ENCODE measurements around the gene TRHDE. TPM values are rescaled to one million over a fixed set of nuclear protein-coding genes. Genes with fewer than 3 reads are reported as not detected.

The TRHDE gene
- total and polyA plus RNA-seq, 2 of the 13 experiments (the other 11 are each of a cell fraction or from before 2014, with no cell fraction given): not detected

DNA sequence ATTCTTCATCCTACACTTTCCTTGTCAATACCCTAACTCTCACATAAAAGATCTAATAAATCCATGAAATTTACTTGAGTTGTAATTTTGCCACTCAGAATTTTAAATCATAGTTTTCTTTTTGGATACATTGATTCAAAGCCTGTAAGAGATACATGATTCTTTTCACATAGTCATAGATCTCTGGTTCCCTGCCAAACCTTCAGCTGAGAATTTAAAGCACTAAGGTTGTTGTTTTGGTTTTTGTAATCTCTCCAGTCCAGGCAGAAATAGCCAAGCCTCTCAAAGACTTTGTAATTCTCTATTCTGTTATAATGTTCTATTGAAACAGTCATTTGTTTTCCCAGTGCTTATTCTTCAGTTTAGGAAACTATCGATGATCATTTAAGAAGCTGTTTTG lies 273.9 kb downstream of the TRHDE start (continued):
- TF ChIP-seq, protein P1, sequence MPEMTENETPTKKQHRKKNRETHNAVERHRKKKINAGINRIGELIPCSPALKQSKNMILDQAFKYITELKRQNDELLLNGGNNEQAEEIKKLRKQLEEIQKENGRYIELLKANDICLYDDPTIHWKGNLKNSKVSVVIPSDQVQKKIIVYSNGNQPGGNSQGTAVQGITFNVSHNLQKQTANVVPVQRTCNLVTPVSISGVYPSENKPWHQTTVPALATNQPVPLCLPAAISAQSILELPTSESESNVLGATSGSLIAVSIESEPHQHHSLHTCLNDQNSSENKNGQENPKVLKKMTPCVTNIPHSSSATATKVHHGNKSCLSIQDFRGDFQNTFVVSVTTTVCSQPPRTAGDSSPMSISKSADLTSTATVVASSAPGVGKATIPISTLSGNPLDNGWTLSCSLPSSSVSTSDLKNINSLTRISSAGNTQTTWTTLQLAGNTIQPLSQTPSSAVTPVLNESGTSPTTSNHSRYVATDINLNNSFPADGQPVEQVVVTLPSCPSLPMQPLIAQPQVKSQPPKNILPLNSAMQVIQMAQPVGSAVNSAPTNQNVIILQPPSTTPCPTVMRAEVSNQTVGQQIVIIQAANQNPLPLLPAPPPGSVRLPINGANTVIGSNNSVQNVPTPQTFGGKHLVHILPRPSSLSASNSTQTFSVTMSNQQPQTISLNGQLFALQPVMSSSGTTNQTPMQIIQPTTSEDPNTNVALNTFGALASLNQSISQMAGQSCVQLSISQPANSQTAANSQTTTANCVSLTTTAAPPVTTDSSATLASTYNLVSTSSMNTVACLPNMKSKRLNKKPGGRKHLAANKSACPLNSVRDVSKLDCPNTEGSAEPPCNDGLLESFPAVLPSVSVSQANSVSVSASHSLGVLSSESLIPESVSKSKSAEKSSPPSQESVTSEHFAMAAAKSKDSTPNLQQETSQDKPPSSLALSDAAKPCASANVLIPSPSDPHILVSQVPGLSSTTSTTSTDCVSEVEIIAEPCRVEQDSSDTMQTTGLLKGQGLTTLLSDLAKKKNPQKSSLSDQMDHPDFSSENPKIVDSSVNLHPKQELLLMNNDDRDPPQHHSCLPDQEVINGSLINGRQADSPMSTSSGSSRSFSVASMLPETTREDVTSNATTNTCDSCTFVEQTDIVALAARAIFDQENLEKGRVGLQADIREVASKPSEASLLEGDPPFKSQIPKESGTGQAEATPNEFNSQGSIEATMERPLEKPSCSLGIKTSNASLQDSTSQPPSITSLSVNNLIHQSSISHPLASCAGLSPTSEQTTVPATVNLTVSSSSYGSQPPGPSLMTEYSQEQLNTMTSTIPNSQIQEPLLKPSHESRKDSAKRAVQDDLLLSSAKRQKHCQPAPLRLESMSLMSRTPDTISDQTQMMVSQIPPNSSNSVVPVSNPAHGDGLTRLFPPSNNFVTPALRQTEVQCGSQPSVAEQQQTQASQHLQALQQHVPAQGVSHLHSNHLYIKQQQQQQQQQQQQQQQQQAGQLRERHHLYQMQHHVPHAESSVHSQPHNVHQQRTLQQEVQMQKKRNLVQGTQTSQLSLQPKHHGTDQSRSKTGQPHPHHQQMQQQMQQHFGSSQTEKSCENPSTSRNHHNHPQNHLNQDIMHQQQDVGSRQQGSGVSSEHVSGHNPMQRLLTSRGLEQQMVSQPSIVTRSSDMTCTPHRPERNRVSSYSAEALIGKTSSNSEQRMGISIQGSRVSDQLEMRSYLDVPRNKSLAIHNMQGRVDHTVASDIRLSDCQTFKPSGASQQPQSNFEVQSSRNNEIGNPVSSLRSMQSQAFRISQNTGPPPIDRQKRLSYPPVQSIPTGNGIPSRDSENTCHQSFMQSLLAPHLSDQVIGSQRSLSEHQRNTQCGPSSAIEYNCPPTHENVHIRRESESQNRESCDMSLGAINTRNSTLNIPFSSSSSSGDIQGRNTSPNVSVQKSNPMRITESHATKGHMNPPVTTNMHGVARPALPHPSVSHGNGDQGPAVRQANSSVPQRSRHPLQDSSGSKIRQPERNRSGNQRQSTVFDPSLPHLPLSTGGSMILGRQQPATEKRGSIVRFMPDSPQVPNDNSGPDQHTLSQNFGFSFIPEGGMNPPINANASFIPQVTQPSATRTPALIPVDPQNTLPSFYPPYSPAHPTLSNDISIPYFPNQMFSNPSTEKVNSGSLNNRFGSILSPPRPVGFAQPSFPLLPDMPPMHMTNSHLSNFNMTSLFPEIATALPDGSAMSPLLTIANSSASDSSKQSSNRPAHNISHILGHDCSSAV (CRISPR knock-in tag; IDR thresholded peaks at IDR 0.05; ENCODE audit: borderline replicate concordance): no peak
- no peak for TF ChIP-seq HNRNPLL (IDR thresholded peaks at IDR 0.05; ENCODE audit: low read depth, low read length, poor library complexity, severe bottlenecking)
- no peak for TF ChIP-seq SP4 (CRISPR knock-in tag; IDR thresholded peaks at IDR 0.05)
- TF ChIP-seq ZMYM4 (CRISPR knock-in tag; IDR thresholded peaks at IDR 0.05): no peak
- TF ChIP-seq SNAI1 (CRISPR knock-in tag; IDR thresholded peaks at IDR 0.05; ENCODE audit: borderline replicate concordance): no peak

DNA sequence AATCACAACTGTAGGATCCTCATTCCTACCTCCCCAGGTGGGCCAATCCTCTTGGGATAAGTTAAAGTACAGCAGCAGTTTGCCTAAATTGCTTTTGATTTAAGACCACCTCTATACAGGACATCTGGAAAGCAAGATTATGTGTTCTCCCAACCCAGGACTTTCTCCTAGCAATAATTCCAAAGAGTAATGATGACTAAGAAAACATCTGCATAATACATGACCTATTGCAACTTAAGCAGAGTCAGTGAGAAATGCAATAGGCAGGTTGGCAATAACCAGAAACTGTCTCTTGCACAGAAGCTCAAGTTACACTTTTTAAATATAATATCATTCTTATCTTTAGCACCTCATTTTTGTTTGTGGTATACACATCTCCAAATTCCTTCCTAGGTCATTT lies 275.4 kb downstream of the TRHDE start:
- no peak overlapping the region for H3K9ac ChIP-seq (ENCODE audit: insufficient read depth, low read depth, low read length)
- no peak overlapping the region for H3K27ac ChIP-seq (ENCODE audit: extremely low read length, insufficient read depth, low read length)
- no peaks in the 10 kb centered on the region for H3K27me3 ChIP-seq (ENCODE audit: control insufficient read depth in 1 of 2, insufficient read depth in 2 of 2, low read length in 2 of 2)
- H3K79me2 ChIP-seq (ENCODE audit: insufficient read depth, low read length): no peaks in the 10 kb centered on the region
- H4K20me1 ChIP-seq (ENCODE audit: insufficient read depth, low read length): no peaks in the 10 kb centered on the region
- no TSS peak for BruUV-seq (replicated peaks)
- no peak for FAIRE-seq
- H2AFZ ChIP-seq (ENCODE audit: low read length): no peak overlapping the region
- ATAC-seq: no peak
- POLR2A ChIA-PET: no interaction called here
- CTCF ChIA-PET (ENCODE audit: low intra/inter-chr PET ratio, low total read pairs): no interaction called here
- no peaks in the 10 kb centered on the region for H3K9me3 ChIP-seq (ENCODE audit: low read length)
- no peak overlapping the region for H3K4me2 ChIP-seq (ENCODE audit: low read depth, low read length)
- no peaks in the 10 kb centered on the region for H3K36me3 ChIP-seq (replicated peaks in 1 of 2; ENCODE audit: control insufficient read depth in 1 of 2, insufficient read depth in 2 of 2, low read length in 2 of 2)
- no peaks in the 10 kb centered on the region for H3K4me1 ChIP-seq (ENCODE audit: insufficient read depth, low read length)
- in situ Hi-C loops (cut with HindIII; ENCODE audit: extremely low pct_ligation_motif_present, low pct_unique_long_range_greater_than_20kb) (no loop called here), intact Hi-C loops (cut with micrococcal nuclease; ENCODE audit: unreplicated experiment) (no loop called here)
- TF ChIP-seq, protein P2, sequence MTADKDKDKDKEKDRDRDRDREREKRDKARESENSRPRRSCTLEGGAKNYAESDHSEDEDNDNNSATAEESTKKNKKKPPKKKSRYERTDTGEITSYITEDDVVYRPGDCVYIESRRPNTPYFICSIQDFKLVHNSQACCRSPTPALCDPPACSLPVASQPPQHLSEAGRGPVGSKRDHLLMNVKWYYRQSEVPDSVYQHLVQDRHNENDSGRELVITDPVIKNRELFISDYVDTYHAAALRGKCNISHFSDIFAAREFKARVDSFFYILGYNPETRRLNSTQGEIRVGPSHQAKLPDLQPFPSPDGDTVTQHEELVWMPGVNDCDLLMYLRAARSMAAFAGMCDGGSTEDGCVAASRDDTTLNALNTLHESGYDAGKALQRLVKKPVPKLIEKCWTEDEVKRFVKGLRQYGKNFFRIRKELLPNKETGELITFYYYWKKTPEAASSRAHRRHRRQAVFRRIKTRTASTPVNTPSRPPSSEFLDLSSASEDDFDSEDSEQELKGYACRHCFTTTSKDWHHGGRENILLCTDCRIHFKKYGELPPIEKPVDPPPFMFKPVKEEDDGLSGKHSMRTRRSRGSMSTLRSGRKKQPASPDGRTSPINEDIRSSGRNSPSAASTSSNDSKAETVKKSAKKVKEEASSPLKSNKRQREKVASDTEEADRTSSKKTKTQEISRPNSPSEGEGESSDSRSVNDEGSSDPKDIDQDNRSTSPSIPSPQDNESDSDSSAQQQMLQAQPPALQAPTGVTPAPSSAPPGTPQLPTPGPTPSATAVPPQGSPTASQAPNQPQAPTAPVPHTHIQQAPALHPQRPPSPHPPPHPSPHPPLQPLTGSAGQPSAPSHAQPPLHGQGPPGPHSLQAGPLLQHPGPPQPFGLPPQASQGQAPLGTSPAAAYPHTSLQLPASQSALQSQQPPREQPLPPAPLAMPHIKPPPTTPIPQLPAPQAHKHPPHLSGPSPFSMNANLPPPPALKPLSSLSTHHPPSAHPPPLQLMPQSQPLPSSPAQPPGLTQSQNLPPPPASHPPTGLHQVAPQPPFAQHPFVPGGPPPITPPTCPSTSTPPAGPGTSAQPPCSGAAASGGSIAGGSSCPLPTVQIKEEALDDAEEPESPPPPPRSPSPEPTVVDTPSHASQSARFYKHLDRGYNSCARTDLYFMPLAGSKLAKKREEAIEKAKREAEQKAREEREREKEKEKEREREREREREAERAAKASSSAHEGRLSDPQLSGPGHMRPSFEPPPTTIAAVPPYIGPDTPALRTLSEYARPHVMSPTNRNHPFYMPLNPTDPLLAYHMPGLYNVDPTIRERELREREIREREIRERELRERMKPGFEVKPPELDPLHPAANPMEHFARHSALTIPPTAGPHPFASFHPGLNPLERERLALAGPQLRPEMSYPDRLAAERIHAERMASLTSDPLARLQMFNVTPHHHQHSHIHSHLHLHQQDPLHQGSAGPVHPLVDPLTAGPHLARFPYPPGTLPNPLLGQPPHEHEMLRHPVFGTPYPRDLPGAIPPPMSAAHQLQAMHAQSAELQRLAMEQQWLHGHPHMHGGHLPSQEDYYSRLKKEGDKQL (CRISPR knock-in tag; IDR thresholded peaks at IDR 0.05; ENCODE audit: low read depth): no peak
- no peak for TF ChIP-seq ZNF674 (CRISPR knock-in tag; IDR thresholded peaks at IDR 0.05; ENCODE audit: low read depth)
- TF ChIP-seq KDM1A (CRISPR knock-in tag; IDR thresholded peaks at IDR 0.05): no peak
- TF ChIP-seq ZNF256 (CRISPR knock-in tag; conservative IDR thresholded peaks at IDR 0.05): no peak
- TF ChIP-seq ZNF136 (CRISPR knock-in tag; IDR thresholded peaks at IDR 0.05; ENCODE audit: low read depth): no peak
- no peak for TF ChIP-seq ZFP90 (CRISPR knock-in tag; IDR thresholded peaks at IDR 0.05; ENCODE audit: borderline replicate concordance)
- no peak for DNase-seq (ENCODE audit: low spot score)
- H3K4me3 ChIP-seq (replicated peaks in 1 of 3; ENCODE audit: insufficient read depth in 1 of 3, low read depth in 2 of 3, low read length in 3 of 3): no peak overlapping the region
